Natural killer cell (primary cell): ENCODE measurements around the gene NRXN3. TPM values are rescaled to one million over a fixed set of nuclear protein-coding genes. Genes with fewer than 3 reads are reported as not detected.

ENCODE experiments used
- ATAC-seq, 3 donors: fragments of 150-1000 bp in 2 of 3; fragments of 200-7000 bp in 1 of 3; cut with Tn5 transposase; 1 replicate in 1 of 3; 2 replicates in 2 of 3; pipeline ENCODE4 v1.10.0; 2021; ENCODE audit warnings: mild to moderate bottlenecking in 2 of 3, moderate library complexity in 2 of 3
- DNase-seq, 2 donors: peaks; one replicate each; pipeline versions ENCODE4 v3.0.0 to v3.0.0-alpha.2; 2013 to 2021; ENCODE audit warnings: mixed read lengths in 1 of 2
- H3K27ac ChIP-seq: one replicate; pipeline ENCODE4 v1.5.1; 2013; ENCODE audit warnings: mild to moderate bottlenecking, low read length
- H3K27me3 ChIP-seq: one replicate; pipeline ENCODE4 v1.6.1; 2013; ENCODE audit warnings: low read length; ENCODE audit not compliant: control insufficient read depth, insufficient read depth
- H3K36me3 ChIP-seq: one replicate; pipeline ENCODE4 v1.6.1; 2013; ENCODE audit warnings: low read length; ENCODE audit not compliant: control insufficient read depth, insufficient read depth
- H3K4me1 ChIP-seq: one replicate; pipeline ENCODE4 v1.6.1; 2013; ENCODE audit warnings: low read length; ENCODE audit not compliant: control insufficient read depth, insufficient read depth
- H3K4me3 ChIP-seq: one replicate; pipeline ENCODE4 v1.5.1; 2013; ENCODE audit warnings: low read length
- H3K9me3 ChIP-seq: one replicate; pipeline ENCODE4 v1.6.1; 2013; ENCODE audit warnings: low read length; ENCODE audit not compliant: control insufficient read depth, insufficient read depth
- H3K27ac Mint-ChIP-seq, 2 donors: one replicate each; pipeline ENCODE4 v1.8.0; 2022; ENCODE audit warnings: mild to moderate bottlenecking in 2 of 2, mixed read lengths in 2 of 2, moderate library complexity in 1 of 2
- H3K27me3 Mint-ChIP-seq, 2 donors: one replicate each; pipeline ENCODE4 v1.8.0; 2022; ENCODE audit warnings: low read depth in 2 of 2, mixed read lengths in 2 of 2
- H3K36me3 Mint-ChIP-seq: one replicate; pipeline ENCODE4 v1.8.0; 2022; ENCODE audit warnings: mixed read lengths
- H3K4me1 Mint-ChIP-seq, 2 donors: one replicate each; pipeline ENCODE4 v1.8.0; 2022; ENCODE audit warnings: mixed read lengths in 2 of 2
- H3K4me3 Mint-ChIP-seq: one replicate; pipeline ENCODE4 v1.8.0; 2022; ENCODE audit warnings: mild to moderate bottlenecking, moderate library complexity, mixed read lengths
- H3K9me3 Mint-ChIP-seq, 2 donors: one replicate each; pipeline ENCODE4 v1.8.0; 2022; ENCODE audit warnings: mixed read lengths in 2 of 2
- CTCF ChIP-seq: fragments of 200-600 bp; IDR thresholded peaks from one replicate; pipeline ENCODE4 v1.8.0; 2022; ENCODE audit warnings: antibody characterized with exemption
- WGBS: methylation state at CpG from one replicate; pipeline ENCODE4 v1.1.7; 2013; ENCODE audit warnings: missing lambda C conversion rate; ENCODE audit not compliant: insufficient coverage; 5-methylcytosine and 5-hydroxymethylcytosine counted together
- intact Hi-C: fragments of 100-400 bp; cut with micrococcal nuclease; formaldehyde crosslinking; loops from one replicate; pipeline ENCODE4 v1.14.2; 2022
- total RNA-seq, 4 donors: library from RNA; stranded (reverse); fragments of 120-200 nt in 1 of 4; gene quantifications; one replicate each; pipeline versions ENCODE4 v1.2.3 to v1.2.4, GENCODE V29; 2013 to 2022

NRXN3 gene
- total RNA-seq, 3 donors from 2014 or later (not counting 1 experiment from before 2014, with no cell fraction given) = not detected

GRCh38 chr14:78153064-78153341 lies 17.2 kb upstream of the NRXN3 start:
- ATAC-seq = no peak
- Histone ChIP-seq H3K27ac (no peak overlapping the region), H3K9me3 (no peaks in the 10 kb centered on the region), H3K4me3 (no peak overlapping the region), H3K36me3 (no peaks in the 10 kb centered on the region), H3K4me1 (no peaks in the 10 kb centered on the region), H3K27me3 (no peaks in the 10 kb centered on the region)
- peaks cover 6 to 7% of the 10 kb centered on the region in 2 donors for H3K4me1 Mint-ChIP-seq
- no peak for DNase-seq
- H3K9me3 Mint-ChIP-seq = peaks cover 0 to 2% of the 10 kb centered on the region in 2 donors
- no peak for TF ChIP-seq CTCF
- no peak overlapping the region for H3K27ac Mint-ChIP-seq
- H3K27me3 Mint-ChIP-seq = peaks cover 14 to 42% of the 10 kb centered on the region in 2 donors
- intact Hi-C loops = no loop called here
- no peaks in the 10 kb centered on the region for H3K36me3 Mint-ChIP-seq
- no peak overlapping the region for H3K4me3 Mint-ChIP-seq

- Mint-ChIP-seq H3K4me3 (no peak overlapping the region), H3K27ac (no peak overlapping the region), H3K36me3 (no peaks in the 10 kb centered on the region), H3K4me1 (peaks cover 6 to 7% of the 10 kb centered on the region in 2 donors), H3K9me3 (no peaks in the 10 kb centered on the region), H3K27me3 (peaks cover 10 to 36% of the 10 kb centered on the region in 2 donors)
- WGBS = 78% methylated on average over 2 of the region's 2 CpGs
- no peaks in the 10 kb centered on the region for H3K4me1 ChIP-seq
- TF ChIP-seq CTCF = no peak
- no peak overlapping the region for H3K4me3 ChIP-seq
- ATAC-seq (no peak), DNase-seq (no peak)
- intact Hi-C loops = no loop called here
- no peaks in the 10 kb centered on the region for H3K27me3 ChIP-seq
- no peaks in the 10 kb centered on the region for H3K9me3 ChIP-seq
- no peaks in the 10 kb centered on the region for H3K36me3 ChIP-seq
- H3K27ac ChIP-seq = no peak overlapping the region
Observed at GRCh38 chr14:78154827-78155226, 15.3 kb upstream of the NRXN3 start.

- no peak for DNase-seq
- Histone ChIP-seq H3K27me3 (no peaks in the 10 kb centered on the region), H3K4me3 (no peak overlapping the region), H3K9me3 (no peaks in the 10 kb centered on the region), H3K4me1 (no peaks in the 10 kb centered on the region), H3K27ac (no peak overlapping the region), H3K36me3 (no peaks in the 10 kb centered on the region)
- intact Hi-C loops = no loop called here
- no peak for ATAC-seq
- no peaks in the 10 kb centered on the region for H3K36me3 Mint-ChIP-seq
- no peak overlapping the region for H3K27ac Mint-ChIP-seq
- TF ChIP-seq CTCF = no peak
- H3K4me3 Mint-ChIP-seq = no peak overlapping the region
- whole genome bisulfite sequencing = 100% methylated on average over 1 of the region's 2 CpGs
- H3K4me1 Mint-ChIP-seq = no peaks in the 10 kb centered on the region
- peaks cover 7 to 28% of the 10 kb centered on the region in 2 donors for H3K27me3 Mint-ChIP-seq
- no peaks in the 10 kb centered on the region for H3K9me3 Mint-ChIP-seq
Observed at GRCh38 chr14:78156196-78156595, 14.0 kb upstream of the NRXN3 start.
